Measurements from ENCODE around the gene AP1S2. TPM values are rescaled to one million over a fixed set of nuclear protein-coding genes. Genes with fewer than 3 reads are reported as not detected.

AP1S2 gene
- total RNA-seq, 4 donors from 2014 or later = 15.8 to 32.5 (median 19.5) TPM

DNA sequence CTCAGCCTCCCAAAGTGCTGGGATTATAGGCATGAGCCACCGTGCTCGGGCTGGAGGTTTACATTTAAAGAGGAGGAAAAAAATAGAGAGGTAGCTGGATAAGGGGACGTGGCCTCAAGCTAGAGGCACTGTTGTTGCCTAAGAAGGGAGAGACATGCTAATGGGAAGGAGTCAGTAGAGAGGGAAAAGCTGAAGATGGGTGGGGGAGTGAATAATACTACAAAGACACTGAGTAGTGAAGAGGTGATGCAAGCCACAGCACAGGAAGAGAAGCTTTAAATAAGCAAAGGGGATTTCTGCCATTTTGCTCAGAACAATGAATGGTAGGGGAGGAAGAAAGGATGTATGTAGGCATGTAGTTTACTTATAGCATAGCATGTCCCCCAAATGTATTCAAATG lies 11.5 kb upstream of the AP1S2 start:
- DNase-seq (ENCODE audit: low spot score in 2 of 2) = no peak
- Histone ChIP-seq H3K4me1 (no peaks in the 10 kb centered on the region), H3K4me3 (no peak overlapping the region), H3K36me3 (no peaks in the 10 kb centered on the region), H3K9me3 (no peaks in the 10 kb centered on the region), H3K27ac (no peak overlapping the region), H3K27me3 (no peaks in the 10 kb centered on the region)
- TF ChIP-seq, protein P1, sequence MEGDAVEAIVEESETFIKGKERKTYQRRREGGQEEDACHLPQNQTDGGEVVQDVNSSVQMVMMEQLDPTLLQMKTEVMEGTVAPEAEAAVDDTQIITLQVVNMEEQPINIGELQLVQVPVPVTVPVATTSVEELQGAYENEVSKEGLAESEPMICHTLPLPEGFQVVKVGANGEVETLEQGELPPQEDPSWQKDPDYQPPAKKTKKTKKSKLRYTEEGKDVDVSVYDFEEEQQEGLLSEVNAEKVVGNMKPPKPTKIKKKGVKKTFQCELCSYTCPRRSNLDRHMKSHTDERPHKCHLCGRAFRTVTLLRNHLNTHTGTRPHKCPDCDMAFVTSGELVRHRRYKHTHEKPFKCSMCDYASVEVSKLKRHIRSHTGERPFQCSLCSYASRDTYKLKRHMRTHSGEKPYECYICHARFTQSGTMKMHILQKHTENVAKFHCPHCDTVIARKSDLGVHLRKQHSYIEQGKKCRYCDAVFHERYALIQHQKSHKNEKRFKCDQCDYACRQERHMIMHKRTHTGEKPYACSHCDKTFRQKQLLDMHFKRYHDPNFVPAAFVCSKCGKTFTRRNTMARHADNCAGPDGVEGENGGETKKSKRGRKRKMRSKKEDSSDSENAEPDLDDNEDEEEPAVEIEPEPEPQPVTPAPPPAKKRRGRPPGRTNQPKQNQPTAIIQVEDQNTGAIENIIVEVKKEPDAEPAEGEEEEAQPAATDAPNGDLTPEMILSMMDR (IDR thresholded peaks at IDR 0.05) = no peak
- TF ChIP-seq POLR2A (IDR thresholded peaks at IDR 0.05) (no peak), POLR2AphosphoS5 (IDR thresholded peaks at IDR 0.05) (no peak), EP300 (IDR thresholded peaks at IDR 0.05) (no peak)
- 80% methylated on average over 3 of the region's 3 CpGs for WGBS

DNA sequence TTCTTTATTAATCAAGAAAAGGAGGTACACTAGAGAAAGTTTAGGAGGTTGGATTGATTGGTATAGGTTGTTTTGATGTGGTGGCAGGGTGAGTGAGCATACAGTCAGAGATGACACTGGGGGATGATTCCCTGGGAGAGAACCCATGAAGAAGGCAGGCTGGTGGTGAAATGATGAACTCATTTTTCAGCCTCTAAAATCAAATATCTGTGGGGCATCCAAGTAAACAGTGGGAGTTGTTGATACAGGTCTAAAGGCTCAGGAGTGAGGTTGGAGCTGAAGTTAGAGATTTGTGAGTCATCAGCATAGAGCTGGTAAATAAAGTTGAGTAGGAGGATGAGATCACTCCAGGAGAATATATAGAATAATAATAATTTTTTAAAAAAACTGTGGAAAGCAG lies 10.0 kb upstream of the AP1S2 start:
- Histone ChIP-seq H3K9me3 (no peaks in the 10 kb centered on the region), H3K27ac (no peak overlapping the region), H3K4me3 (no peak overlapping the region), H3K27me3 (no peaks in the 10 kb centered on the region), H3K4me1 (no peaks in the 10 kb centered on the region), H3K36me3 (no peaks in the 10 kb centered on the region)
- TF ChIP-seq POLR2AphosphoS5 (IDR thresholded peaks at IDR 0.05) (no peak), POLR2A (IDR thresholded peaks at IDR 0.05) (no peak), EP300 (IDR thresholded peaks at IDR 0.05) (no peak)
- no peak for DNase-seq (ENCODE audit: low spot score in 2 of 2)

DNA sequence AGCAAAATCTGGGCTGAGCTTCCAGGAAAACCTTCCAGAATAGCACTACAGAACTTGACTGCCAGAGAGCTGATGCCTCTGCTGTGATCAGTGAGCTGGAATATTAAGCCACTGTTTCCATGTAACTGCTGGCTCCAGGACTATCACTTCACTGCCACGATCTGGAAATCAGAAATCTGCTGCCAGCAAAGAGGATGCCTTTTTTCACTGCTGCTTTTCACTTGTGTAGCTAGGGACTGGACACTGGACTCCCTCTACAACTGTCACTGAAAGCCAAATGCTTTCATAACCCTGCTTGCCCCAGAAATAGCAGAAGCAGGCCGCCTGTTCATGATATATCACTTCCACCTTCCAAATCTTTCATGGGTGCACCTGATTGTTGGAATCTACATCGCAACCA lies 9.4 kb upstream of the AP1S2 start:
- H3K9me3 ChIP-seq = no peaks in the 10 kb centered on the region
- 57% methylated on average over 3 of the region's 3 CpGs for WGBS
- no peaks in the 10 kb centered on the region for H3K36me3 ChIP-seq
- no peak overlapping the region for H3K27ac ChIP-seq
- H3K4me1 ChIP-seq = no peaks in the 10 kb centered on the region
- H3K27me3 ChIP-seq = no peaks in the 10 kb centered on the region
- no peak overlapping the region for H3K4me3 ChIP-seq
- DNase-seq (ENCODE audit: low spot score in 2 of 2) = no peak
- TF ChIP-seq POLR2AphosphoS5 (IDR thresholded peaks at IDR 0.05) = no peak
- no peak for TF ChIP-seq POLR2A (IDR thresholded peaks at IDR 0.05)
- TF ChIP-seq, protein P1 (IDR thresholded peaks at IDR 0.05) = no peak

DNA sequence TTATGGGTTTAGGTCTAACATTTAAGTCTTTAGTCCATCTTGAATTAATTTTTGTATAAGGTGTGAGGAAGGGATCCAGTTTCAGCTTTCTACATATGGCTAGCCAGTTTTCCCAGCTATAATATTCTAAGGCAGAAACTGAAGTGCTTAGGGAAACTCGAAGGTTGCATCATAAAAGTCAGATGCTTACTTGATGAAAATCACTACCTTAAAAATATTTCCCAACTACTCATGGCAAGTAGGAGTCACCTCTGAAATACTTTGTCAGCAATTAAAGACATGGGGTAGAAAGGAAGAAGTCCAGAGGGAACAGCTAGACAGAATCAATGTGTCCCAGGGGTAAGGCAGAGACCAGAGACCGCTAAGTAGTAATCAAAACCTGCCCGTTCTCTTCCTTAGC lies 6.3 kb upstream of the AP1S2 start:
- 87% methylated on average over 3 of the region's 3 CpGs for WGBS
- H3K4me1 ChIP-seq = peaks cover 5% of the 10 kb centered on the region
- H3K36me3 ChIP-seq = no peaks in the 10 kb centered on the region
- no peaks in the 10 kb centered on the region for H3K27me3 ChIP-seq
- TF ChIP-seq, protein P1 (IDR thresholded peaks at IDR 0.05) = no peak
- TF ChIP-seq POLR2AphosphoS5 (IDR thresholded peaks at IDR 0.05) (no peak), POLR2A (IDR thresholded peaks at IDR 0.05) (no peak), EP300 (IDR thresholded peaks at IDR 0.05) (no peak)
- H3K27ac ChIP-seq = no peak overlapping the region
- no peak overlapping the region for H3K4me3 ChIP-seq
- no peaks in the 10 kb centered on the region for H3K9me3 ChIP-seq
- no peak for DNase-seq (ENCODE audit: low spot score in 2 of 2)

DNA sequence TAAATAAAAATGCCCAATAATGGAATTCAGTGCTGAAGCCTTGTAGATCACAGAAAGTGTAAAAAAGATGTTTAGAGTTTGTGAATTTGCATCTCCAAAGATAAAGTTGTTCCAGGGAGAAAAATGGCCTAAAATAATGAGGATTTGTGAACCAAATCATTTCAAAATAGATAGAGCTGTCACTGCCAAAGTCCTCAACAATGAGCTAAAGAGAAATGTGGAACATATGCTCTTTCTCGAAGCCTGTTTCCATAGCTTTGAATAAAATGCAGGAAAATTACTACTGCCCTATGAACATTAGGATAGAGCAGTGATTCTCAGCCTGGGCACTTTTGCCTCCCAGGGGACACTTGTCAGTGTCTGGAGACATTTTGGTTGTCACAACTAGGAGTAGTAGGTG lies 3.4 kb upstream of the AP1S2 start:
- Histone ChIP-seq H3K4me3 (no peak overlapping the region), H3K4me1 (peaks cover 10% of the 10 kb centered on the region), H3K27ac (no peak overlapping the region), H3K36me3 (no peaks in the 10 kb centered on the region), H3K9me3 (no peaks in the 10 kb centered on the region), H3K27me3 (no peaks in the 10 kb centered on the region)
- 79% methylated on average over 1 of the region's 1 CpG for WGBS
- no peak for DNase-seq (ENCODE audit: low spot score in 2 of 2)
- no peak for TF ChIP-seq POLR2A (IDR thresholded peaks at IDR 0.05)
- no peak for TF ChIP-seq EP300 (IDR thresholded peaks at IDR 0.05)
- TF ChIP-seq, protein P1 (IDR thresholded peaks at IDR 0.05) = no peak
- no peak for TF ChIP-seq POLR2AphosphoS5 (IDR thresholded peaks at IDR 0.05)

DNA sequence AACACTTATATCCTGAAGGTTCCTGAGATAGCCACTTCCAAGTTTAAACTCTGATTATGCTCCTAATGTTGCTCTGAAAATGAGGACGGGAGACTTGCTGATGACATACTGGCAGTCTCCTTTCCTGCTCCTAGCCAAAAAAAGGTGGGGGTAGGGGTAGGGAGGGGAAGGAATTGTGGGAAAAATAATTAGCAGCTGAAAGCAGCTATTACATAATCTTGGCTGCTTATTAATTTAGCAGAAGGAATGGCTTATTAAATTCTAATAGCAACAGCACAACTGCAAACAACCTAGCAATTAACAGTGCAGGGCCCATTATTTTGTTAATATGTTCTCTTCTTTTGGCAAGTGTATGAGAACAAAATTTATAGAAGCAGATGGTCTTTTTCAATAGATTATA lies 2.0 kb upstream of the AP1S2 start:
- no peak for DNase-seq (ENCODE audit: low spot score in 2 of 2)
- Histone ChIP-seq H3K4me1 (peaks cover 10% of the 10 kb centered on the region), H3K36me3 (no peaks in the 10 kb centered on the region), H3K9me3 (no peaks in the 10 kb centered on the region), H3K27me3 (no peaks in the 10 kb centered on the region), H3K4me3 (no peak overlapping the region), H3K27ac (no peak overlapping the region)
- TF ChIP-seq EP300 (IDR thresholded peaks at IDR 0.05) (no peak), POLR2AphosphoS5 (IDR thresholded peaks at IDR 0.05) (no peak), POLR2A (IDR thresholded peaks at IDR 0.05) (no peak)
- TF ChIP-seq, protein P1 (IDR thresholded peaks at IDR 0.05) = no peak
- WGBS = 40% methylated on average over 1 of the region's 1 CpG

All from suprapubic skin (tissue), 4 donors.